Endothelial cell of umbilical vein (primary cell): ENCODE data around the gene ARMH3. TPM values are rescaled to one million over a fixed set of nuclear protein-coding genes. Genes with fewer than 3 reads are reported as not detected.

Experiments used
- BruUV-seq: library from RNA; stranded (reverse); fragments of 400-500 nt; replicated peaks from 2 replicates; lab custom pipeline; 2021; lab: Mats Ljungman, UMichigan
- CTCF ChIA-PET: fragments of 300-600, 350-600 bp; sonication (Branson Sonifier 250); formaldehyde crosslinking; loops from one replicate; lab custom pipeline; 2021; ENCODE audit warnings: antibody characterized with exemption, inconsistent platforms; lab: Charles Lee
- POLR2A ChIA-PET: fragments of 300-600, 350-600 bp; sonication (Branson Sonifier 250); formaldehyde crosslinking; loops from one replicate; lab custom pipeline; 2021; ENCODE audit warnings: antibody characterized with exemption, inconsistent platforms; lab: Charles Lee
- DNase-seq: peaks from one replicate; pipeline ENCODE4 v3.0.0-alpha.2; 2011; ENCODE audit warnings: low read depth, low spot score
- FAIRE-seq: peaks from 2 replicates; lab custom pipeline; 2011; peaks lifted over from hg19 to GRCh38; lab: Jason Lieb, UNC
- H2AFZ ChIP-seq: 2 replicates; pipeline ENCODE4 v1.6.0; 2012; ENCODE audit warnings: low read depth, low read length, control low read depth, inconsistent platforms
- H3K27ac ChIP-seq: 2 replicates; pipeline ENCODE4 v1.5.1; 2011; ENCODE audit warnings: low read depth, mild to moderate bottlenecking, control low read depth, low read length, moderate library complexity; ENCODE audit not compliant: insufficient read depth
- H3K27me3 ChIP-seq, 2 experiments: 2 replicates each; pipeline versions ENCODE4 v1.6.0 to v1.6.1; 2011; ENCODE audit warnings: low read length in 2 of 2, mixed read lengths in 1 of 2; ENCODE audit not compliant: control insufficient read depth in 2 of 2, insufficient read depth in 2 of 2
- H3K36me3 ChIP-seq, 2 experiments: 2 replicates in 1 of 2; 3 replicates in 1 of 2; pipeline ENCODE4 v1.5.1; 2011; ENCODE audit warnings: low read length in 2 of 2, mild to moderate bottlenecking in 1 of 2, moderate library complexity in 1 of 2; ENCODE audit not compliant: control insufficient read depth in 2 of 2, insufficient read depth in 2 of 2; ENCODE audit errors: extremely low read depth in 1 of 2
- H3K4me1 ChIP-seq: 3 replicates; pipeline ENCODE4 v1.5.1; 2011; ENCODE audit warnings: mild to moderate bottlenecking, low read length; ENCODE audit not compliant: control insufficient read depth, insufficient read depth; ENCODE audit errors: extremely low read depth
- H3K4me2 ChIP-seq: 2 replicates; pipeline ENCODE4 v1.6.1; 2011; ENCODE audit warnings: low read length, control low read depth, mixed read lengths; ENCODE audit not compliant: insufficient read depth
- H3K4me3 ChIP-seq, 3 experiments: fragments of 200-600 bp in 1 of 3; sonication (generic), shearing (Covaris generic) in 1 of 3; replicated peaks in 1 of 3; 2 replicates each; pipeline ENCODE4 v1.5.1; 2011 to 2016; ENCODE audit warnings: control low read depth in 3 of 3, low read length in 3 of 3, mild to moderate bottlenecking in 2 of 3, inconsistent platforms in 1 of 3, low read depth in 1 of 3, moderate library complexity in 1 of 3; ENCODE audit not compliant: insufficient read depth in 1 of 3
- H3K79me2 ChIP-seq: 2 replicates; pipeline ENCODE4 v1.6.0; 2012; ENCODE audit warnings: low read length, inconsistent platforms; ENCODE audit not compliant: control insufficient read depth, insufficient read depth
- H3K9ac ChIP-seq: replicated peaks from 2 replicates; pipeline ENCODE3; 2011; ENCODE audit warnings: low read length, control low read depth; ENCODE audit not compliant: insufficient read depth; ENCODE audit errors: extremely low read depth
- H3K9me1 ChIP-seq: replicated peaks from 3 replicates; pipeline ENCODE4 v1.6.0; 2011; ENCODE audit warnings: mild to moderate bottlenecking, low read length; ENCODE audit not compliant: control insufficient read depth, insufficient read depth; ENCODE audit errors: extremely low read depth
- H3K9me3 ChIP-seq: replicated peaks from 2 replicates; pipeline ENCODE4 v1.5.1; 2012; ENCODE audit warnings: low read length, inconsistent platforms; ENCODE audit not compliant: control insufficient read depth, insufficient read depth
- H4K20me1 ChIP-seq: replicated peaks from 2 replicates; pipeline ENCODE3; 2011; ENCODE audit warnings: mild to moderate bottlenecking, low read length; ENCODE audit not compliant: control insufficient read depth, insufficient read depth; ENCODE audit errors: extremely low read depth
- CTCF ChIP-seq, 2 donors: IDR thresholded peaks; 1 replicate in 1 of 2; 2 replicates in 1 of 2; pipeline ENCODE4 v1.5.1; 2011; ENCODE audit warnings: low read length in 2 of 2, mild to moderate bottlenecking in 2 of 2, moderate library complexity in 2 of 2, control low read depth in 1 of 2, inconsistent platforms in 1 of 2, low read depth in 1 of 2; ENCODE audit not compliant: insufficient read depth in 1 of 2; ENCODE audit errors: extremely low read depth in 1 of 2
- EZH2 ChIP-seq: IDR thresholded peaks from 2 replicates; pipeline ENCODE4 v1.6.1; 2012; ENCODE audit warnings: borderline replicate concordance, low read depth, mild to moderate bottlenecking, moderate library complexity, low read length, inconsistent platforms; ENCODE audit not compliant: severe bottlenecking
- FOS ChIP-seq: IDR thresholded peaks from 2 replicates; pipeline ENCODE4 v1.6.1; 2011; ENCODE audit warnings: mild to moderate bottlenecking, low read length, moderate library complexity, borderline replicate concordance; ENCODE audit not compliant: insufficient read depth
- GATA2 ChIP-seq: IDR thresholded peaks from 2 replicates; pipeline ENCODE4 v1.7.0; 2011; ENCODE audit warnings: low read depth, mild to moderate bottlenecking, moderate library complexity, mixed read lengths, low read length; ENCODE audit not compliant: insufficient read length, insufficient read depth
- JUN ChIP-seq: IDR thresholded peaks from 2 replicates; pipeline ENCODE4 v1.6.1; 2011; ENCODE audit warnings: borderline replicate concordance, low read depth; ENCODE audit not compliant: insufficient read length, insufficient read depth
- MAX ChIP-seq: IDR thresholded peaks from 2 replicates; pipeline ENCODE4 v1.6.1; 2011; ENCODE audit not compliant: insufficient read depth, insufficient read length
- MYC ChIP-seq: IDR thresholded peaks from one replicate; pipeline ENCODE4 v1.6.1; 2011; ENCODE audit warnings: mild to moderate bottlenecking, low read depth, low read length
- POLR2A ChIP-seq: IDR thresholded peaks from 2 replicates; pipeline ENCODE4 v1.6.1; 2012; ENCODE audit warnings: low read depth, mild to moderate bottlenecking, control low read depth, low read length
- POLR2AphosphoS5 ChIP-seq: IDR thresholded peaks from 2 replicates; pipeline ENCODE4 v1.6.1; 2012; ENCODE audit warnings: low read depth, mild to moderate bottlenecking, control low read depth, low read length, moderate library complexity; ENCODE audit not compliant: insufficient read depth
- dilution Hi-C: fragments of 300-500 bp; cut with MboI; formaldehyde crosslinking; loops from one replicate; pipeline ENCODE4 v1.15.0; 2019; ENCODE audit warnings: low sequenced_read_pairs; ENCODE audit not compliant: extremely low pct_ligation_motif_present
- intact Hi-C: fragments of 100-400 bp; cut with micrococcal nuclease; formaldehyde crosslinking; loops from one replicate; pipeline ENCODE4 v1.10.0; 2022
- polyA plus RNA-seq, 4 experiments: library from polyadenylated mRNA; depleted of rRNA in 3 of 4; stranded (reverse) in 3 of 4; unstranded in 1 of 4; fragments of >200 nt; gene quantifications; 2 replicates each; pipeline versions ENCODE4 v1.2.1 to v1.2.3, GENCODE V29; 2011 to 2012; ENCODE audit warnings: missing spikeins in 1 of 4
- total RNA-seq: library from RNA; stranded (reverse); gene quantifications from 2 replicates; pipeline ENCODE4 v1.2.3, GENCODE V29; 2021

Gene ARMH3
- total and polyA plus RNA-seq, 2 donors (not counting 3 experiments of a cell fraction or from before 2014, with no cell fraction given) = 13.1 to 17.6 TPM

GRCh38 chr10:101968940-101969321 is 87.0 kb downstream of the ARMH3 start:
- no peak for DNase-seq
- no peak overlapping the region for H3K9ac ChIP-seq
- H3K4me3 ChIP-seq = no peak overlapping the region
- FAIRE-seq = no peak
- no peak overlapping the region for H3K4me2 ChIP-seq
- no peak for TF ChIP-seq JUN
- TF ChIP-seq MYC = no peak
- no peak for TF ChIP-seq POLR2AphosphoS5
- TF ChIP-seq MAX = no peak
- ChIA-PET CTCF (interaction anchor here (1.0 to 2.8 kb wide), 4 partner anchors 11 to 128 kb away, joined by 4 to 12 read pairs (median 7); no protein-coding TSS in a partner anchor), POLR2A (no interaction called here)
- H3K36me3 ChIP-seq = no peaks in the 10 kb centered on the region
- dilution Hi-C loops = no loop called here
- intact Hi-C loops = no loop called here
- H3K27me3 ChIP-seq = no peaks in the 10 kb centered on the region
- no peak overlapping the region for H3K27ac ChIP-seq
- H4K20me1 ChIP-seq = no peaks in the 10 kb centered on the region
- H3K9me1 ChIP-seq = no peaks in the 10 kb centered on the region
- H3K9me3 ChIP-seq = no peaks in the 10 kb centered on the region
- no peak overlapping the region for H2AFZ ChIP-seq
- H3K79me2 ChIP-seq = no peaks in the 10 kb centered on the region
- BruUV-seq = no TSS peak
- H3K4me1 ChIP-seq = peaks cover 8% of the 10 kb centered on the region

GRCh38 chr10:101968286-101968939 is 87.6 kb downstream of the ARMH3 start:
- H3K27me3 ChIP-seq = no peaks in the 10 kb centered on the region
- BruUV-seq = no TSS peak
- no peak overlapping the region for H2AFZ ChIP-seq
- DNase-seq = no peak
- ChIA-PET POLR2A (no interaction called here), CTCF (interaction anchor here (1.0 to 2.8 kb wide), 4 partner anchors 10 to 128 kb away, joined by 4 to 12 read pairs (median 7); no protein-coding TSS in a partner anchor)
- no peaks in the 10 kb centered on the region for H4K20me1 ChIP-seq
- H3K4me1 ChIP-seq = peaks cover 3% of the 10 kb centered on the region
- no peaks in the 10 kb centered on the region for H3K79me2 ChIP-seq
- TF ChIP-seq JUN (no peak), MAX (no peak), EZH2 (no peak), FOS (no peak), POLR2A (no peak), POLR2AphosphoS5 (no peak), CTCF (IDR thresholded peaks at IDR 0.05; ENCODE audit: extremely low read depth in 1 of 2, insufficient read depth in 1 of 2, low read depth in 1 of 2, low read length in 2 of 2) (no peak), GATA2 (no peak), MYC (no peak)
- dilution Hi-C loops (no loop called here), intact Hi-C loops (no loop called here)
- H3K4me2 ChIP-seq = no peak overlapping the region
- no peaks in the 10 kb centered on the region for H3K36me3 ChIP-seq
- no peak overlapping the region for H3K4me3 ChIP-seq
- no peak for FAIRE-seq
- no peak overlapping the region for H3K27ac ChIP-seq
- no peaks in the 10 kb centered on the region for H3K9me3 ChIP-seq
- H3K9me1 ChIP-seq = no peaks in the 10 kb centered on the region
- no peak overlapping the region for H3K9ac ChIP-seq
